Transverse colon (tissue), 4 donors: ENCODE measurements around the gene SFXN1.

Source experiments
- CTCF ChIP-seq, 5 experiments: fragments of 200-600 bp in 3 of 5; fragments of 450-650 bp in 2 of 5; sonication (generic) in 3 of 5; IDR thresholded peaks; 1 replicate in 2 of 5; 2 replicates in 3 of 5; pipeline ENCODE4 v1.5.1; 2016 to 2017; ENCODE audit warnings: antibody characterized with exemption in 5 of 5, inconsistent platforms in 3 of 5, mild to moderate bottlenecking in 2 of 5, moderate library complexity in 1 of 5
- POLR2A ChIP-seq: fragments of 450-650 bp; IDR thresholded peaks from one replicate; pipeline ENCODE4 v1.6.1; 2016; ENCODE audit warnings: antibody characterized with exemption, mild to moderate bottlenecking, moderate library complexity
- POLR2AphosphoS5 ChIP-seq, 3 donors: sonication (generic); formaldehyde crosslinking; IDR thresholded peaks; one replicate each; pipeline ENCODE4 v1.6.1; 2016; ENCODE audit warnings: antibody characterized with exemption in 3 of 3

GRCh38 chr5:175523292-175523691 is 44.9 kb downstream of the SFXN1 start:
- no peak for TF ChIP-seq CTCF (IDR thresholded peaks at IDR 0.05)
- no peak for TF ChIP-seq POLR2A
- TF ChIP-seq POLR2AphosphoS5 (IDR thresholded peaks at IDR 0.05): no peak
